ENCODE data around the gene LIPN.
A peak's percentile ranks its signal among the peaks of the same experiment; 100 is the strongest.

LIPN gene

GRCh38 chr10:88804083-88804812, 44.4 kb downstream of the LIPN start:
- no peak for TF ChIP-seq CTCF (IDR thresholded peaks at IDR 0.05; ENCODE audit: low read depth, low read length)
- DNase-seq (ENCODE audit: extremely low read depth, low read depth) = no peak

GRCh38 chr10:88805361-88805760, 45.5 kb downstream of the LIPN start:
- no peak for TF ChIP-seq CTCF (IDR thresholded peaks at IDR 0.05; ENCODE audit: low read depth, low read length)
- no peak for DNase-seq (ENCODE audit: extremely low read depth, low read depth)

GRCh38 chr10:88805924-88806323, 46.1 kb downstream of the LIPN start:
- no peak for TF ChIP-seq CTCF (IDR thresholded peaks at IDR 0.05; ENCODE audit: low read depth, low read length)
- DNase-seq (ENCODE audit: extremely low read depth, low read depth) = no peak

- no peak for TF ChIP-seq CTCF (IDR thresholded peaks at IDR 0.05; ENCODE audit: low read depth, low read length)
Measured at GRCh38 chr10:88809621-88810020, 49.8 kb downstream of the LIPN start.

GRCh38 chr10:88810196-88810961, 50.6 kb downstream of the LIPN start:
- DNase-seq (ENCODE audit: extremely low read depth, low read depth) = peak; percentile 43
- peak; percentile 84 for TF ChIP-seq CTCF (IDR thresholded peaks at IDR 0.05; ENCODE audit: low read depth, low read length)

More at GRCh38 chr10:88809621-88810020, 49.8 kb downstream of the LIPN start:
- DNase-seq (ENCODE audit: extremely low read depth, low read depth) = no peak

- no peak for DNase-seq (ENCODE audit: extremely low read depth, low read depth)
- TF ChIP-seq CTCF (IDR thresholded peaks at IDR 0.05; ENCODE audit: low read depth, low read length) = no peak
Measured at GRCh38 chr10:88813200-88813599, 53.4 kb downstream of the LIPN start.

- no peak for DNase-seq (ENCODE audit: extremely low read depth, low read depth)
- TF ChIP-seq CTCF (IDR thresholded peaks at IDR 0.05; ENCODE audit: low read depth, low read length) = no peak
Measured at GRCh38 chr10:88819290-88819689, 59.5 kb downstream of the LIPN start.

Data from AG09319 (cell line).